HepG2 (cell line): Measurements from ENCODE around the gene ARAP1. TPM values are rescaled to one million over a fixed set of nuclear protein-coding genes. Genes with fewer than 3 reads are reported as not detected.

Experiments
- BORCS8-MEF2B ChIP-seq: sonication (generic); formaldehyde crosslinking; IDR thresholded peaks from 2 replicates; pipeline ENCODE4 v1.8.0; 2022; ENCODE audit warnings: mild to moderate bottlenecking, missing genetic modification reagents
- DPF2 ChIP-seq: sonication (generic); formaldehyde crosslinking; IDR thresholded peaks from 2 replicates; pipeline ENCODE4 v1.4.0; 2020; ENCODE audit warnings: mild to moderate bottlenecking, low read depth, missing genetic modification reagents, borderline replicate concordance
- DR1 ChIP-seq: sonication (generic); formaldehyde crosslinking; IDR thresholded peaks from 2 replicates; pipeline ENCODE4 v1.8.0; 2021; ENCODE audit warnings: mild to moderate bottlenecking, missing genetic modification reagents, inconsistent platforms
- FOSL2 ChIP-seq: sonication (generic); formaldehyde crosslinking; IDR thresholded peaks from 2 replicates; pipeline ENCODE4 v1.4.0; 2020; ENCODE audit warnings: missing genetic modification reagents
- FOXP1 ChIP-seq, 2 experiments: fragments of 450-650 bp in 1 of 2; IDR thresholded peaks; 2 replicates each; pipeline ENCODE4 v1.6.1; 2017 to 2018; ENCODE audit warnings: antibody characterized with exemption in 1 of 2
- GATA4 ChIP-seq: sonication (generic); IDR thresholded peaks from 2 replicates; pipeline ENCODE4 v1.6.1; 2016; ENCODE audit warnings: antibody characterized with exemption, low read depth, borderline replicate concordance
- GZF1 ChIP-seq: sonication (generic); formaldehyde crosslinking; IDR thresholded peaks from 2 replicates; pipeline ENCODE4 v1.5.1; 2020; ENCODE audit warnings: mild to moderate bottlenecking, missing genetic modification reagents
- HNF4A ChIP-seq: sonication (generic); formaldehyde crosslinking; IDR thresholded peaks from 2 replicates; pipeline ENCODE4 v1.4.0; 2020; ENCODE audit warnings: missing genetic modification reagents
- NCOR1 ChIP-seq: fragments of 200-600 bp; sonication (generic); IDR thresholded peaks from 2 replicates; pipeline ENCODE4 v1.7.0; 2017; ENCODE audit warnings: antibody characterized with exemption, low read length, borderline replicate concordance
- PAWR ChIP-seq: sonication (generic); formaldehyde crosslinking; IDR thresholded peaks from 2 replicates; pipeline ENCODE4 v1.4.0; 2020; ENCODE audit warnings: missing genetic modification reagents, mild to moderate bottlenecking, borderline replicate concordance
- RARA ChIP-seq: IDR thresholded peaks from 2 replicates; pipeline ENCODE4 v1.6.1; 2016; ENCODE audit warnings: missing genetic modification reagents, missing compliant biosample characterization
- SOX13 ChIP-seq, 3 experiments: fragments of 450-650 bp in 1 of 3; sonication (generic) in 1 of 3; formaldehyde crosslinking in 1 of 3; IDR thresholded peaks in 2 of 3; conservative IDR thresholded peaks in 1 of 3; 2 replicates each; pipeline versions ENCODE4 v1.5.0 to v1.6.1; 2016 to 2020; ENCODE audit warnings: antibody characterized with exemption in 1 of 3, mild to moderate bottlenecking in 1 of 3, missing compliant biosample characterization in 1 of 3, missing genetic modification reagents in 1 of 3, moderate library complexity in 1 of 3
- STAG1 ChIP-seq: sonication (generic); formaldehyde crosslinking; IDR thresholded peaks from 2 replicates; pipeline ENCODE4 v1.4.0; 2020; ENCODE audit warnings: missing genetic modification reagents
- SYNCRIP ChIP-seq: fragments of 200-400 bp; formaldehyde crosslinking; IDR thresholded peaks from 2 replicates; pipeline ENCODE4 v1.6.1; 2018; ENCODE audit warnings: mild to moderate bottlenecking, low read depth, low read length; ENCODE audit not compliant: insufficient read depth
- ZNF33B ChIP-seq: sonication (generic); formaldehyde crosslinking; IDR thresholded peaks from 2 replicates; pipeline ENCODE4 v1.5.1; 2020; ENCODE audit warnings: mild to moderate bottlenecking, missing genetic modification reagents
- ZSCAN31 ChIP-seq: sonication (generic); formaldehyde crosslinking; IDR thresholded peaks from 2 replicates; pipeline ENCODE4 v1.5.0; 2020; ENCODE audit warnings: low read depth, mild to moderate bottlenecking, missing genetic modification reagents
- polyA plus RNA-seq, 8 experiments: library from polyadenylated mRNA; depleted of rRNA in 3 of 8; stranded (reverse) in 7 of 8; unstranded in 1 of 8; fragments of >200 nt; fragmentation: Illumina TruSeq in 4 of 8; extraction: Trizol in 4 of 8; gene quantifications; 2 replicates each; pipeline versions ENCODE4 v1.2.1 to v1.2.3, GENCODE V29; 2011 to 2016; ENCODE audit warnings: low read depth in 4 of 8, missing spikeins in 1 of 8, mixed read lengths in 1 of 8; ENCODE audit not compliant: insufficient read depth in 1 of 8
- total RNA-seq, 5 experiments: library from RNA; depleted of rRNA; stranded (reverse); fragments of >200 nt; fragmentation: Illumina TruSeq; extraction: Trizol; gene quantifications; 2 replicates each; pipeline ENCODE4 v1.2.3, GENCODE V29; 2016; ENCODE audit warnings: low read depth in 1 of 5
- TF ChIP-seq, protein P1 (sequence below): IDR thresholded peaks from 2 replicates; pipeline ENCODE4 v1.6.1; 2018; ENCODE audit warnings: missing genetic modification reagents, mild to moderate bottlenecking, missing compliant biosample characterization
- TF ChIP-seq, protein P2 (sequence below): sonication (generic); formaldehyde crosslinking; IDR thresholded peaks from 2 replicates; pipeline ENCODE4 v1.8.1; 2023; ENCODE audit warnings: mild to moderate bottlenecking, missing genetic modification reagents
- TF ChIP-seq, protein P3 (sequence below): sonication (generic); formaldehyde crosslinking; IDR thresholded peaks from 2 replicates; pipeline ENCODE4 v1.4.0; 2020; ENCODE audit warnings: mild to moderate bottlenecking, missing genetic modification reagents

The ARAP1 gene
- total and polyA plus RNA-seq, 2 of the 13 experiments (the other 11 are each of a cell fraction or from before 2014, with no cell fraction given): 43.2 to 55.5 TPM

DNA sequence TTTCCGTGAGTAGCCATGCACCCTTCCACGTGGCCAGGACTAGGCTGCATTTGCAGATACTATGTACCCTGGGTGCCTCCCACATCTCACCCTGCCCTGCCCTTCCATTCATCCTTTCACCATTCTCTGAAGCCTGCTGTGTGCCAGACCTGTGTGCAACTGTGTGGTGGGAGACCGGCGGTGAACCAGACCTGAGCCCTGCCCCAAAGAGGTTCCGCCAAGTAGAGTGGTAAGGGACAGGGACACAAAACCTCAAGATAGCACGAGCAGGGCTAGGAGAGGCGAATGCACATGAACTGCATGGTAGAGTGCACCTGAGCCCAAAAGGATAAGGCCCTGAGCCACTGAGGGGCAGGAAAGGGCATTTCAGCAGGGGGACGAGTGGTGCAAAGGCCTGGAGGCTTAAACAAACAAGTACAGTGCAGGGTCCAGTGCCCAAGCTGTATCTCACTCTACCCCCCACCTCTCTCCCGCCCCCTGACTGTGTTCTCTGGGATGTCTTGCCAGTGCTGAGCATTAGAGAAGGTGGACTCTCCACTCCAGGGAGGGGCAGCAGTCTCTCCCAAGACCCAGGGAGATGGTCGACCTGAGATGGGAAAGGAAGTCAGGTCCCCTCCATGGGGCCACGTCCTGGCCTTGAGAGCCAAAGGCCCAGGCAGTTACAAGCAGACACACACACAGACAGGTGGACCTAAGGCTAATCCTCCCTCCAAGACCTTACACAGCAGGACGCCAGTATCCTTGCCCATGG is 14.1 kb upstream of the ARAP1 start (continued):
- TF ChIP-seq, protein P1, sequence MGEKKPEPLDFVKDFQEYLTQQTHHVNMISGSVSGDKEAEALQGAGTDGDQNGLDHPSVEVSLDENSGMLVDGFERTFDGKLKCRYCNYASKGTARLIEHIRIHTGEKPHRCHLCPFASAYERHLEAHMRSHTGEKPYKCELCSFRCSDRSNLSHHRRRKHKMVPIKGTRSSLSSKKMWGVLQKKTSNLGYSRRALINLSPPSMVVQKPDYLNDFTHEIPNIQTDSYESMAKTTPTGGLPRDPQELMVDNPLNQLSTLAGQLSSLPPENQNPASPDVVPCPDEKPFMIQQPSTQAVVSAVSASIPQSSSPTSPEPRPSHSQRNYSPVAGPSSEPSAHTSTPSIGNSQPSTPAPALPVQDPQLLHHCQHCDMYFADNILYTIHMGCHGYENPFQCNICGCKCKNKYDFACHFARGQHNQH (CRISPR knock-in tag): peak; percentile 86; the same call in 1 of the 2 replicates
- TF ChIP-seq STAG1 (CRISPR knock-in tag) (peak; percentile 49), FOSL2 (CRISPR knock-in tag) (peak; percentile 40; the same call in 1 of the 2 replicates), PAWR (CRISPR knock-in tag) (no peak), DR1 (CRISPR knock-in tag) (peak; percentile 51; the same call in 1 of the 2 replicates), NCOR1 (peak; percentile 73), RARA (peak; percentile 82), ZNF33B (CRISPR knock-in tag) (0 out of 2 replicates have a peak, but pooled peaks have one; percentile 45), ZSCAN31 (peak; percentile 68; the same call in 1 of the 2 replicates), SOX13 (IDR thresholded peaks at IDR 0.05) (no peak), SOX13 (CRISPR knock-in tag; conservative IDR thresholded peaks at IDR 0.05 in 1 of 2, IDR thresholded peaks at IDR 0.05 in 1 of 2) (peak in 1 of 2 experiments; percentile 56; a peak in 2 of 4 replicates), HNF4A (CRISPR knock-in tag) (peak; percentile 99), GZF1 (CRISPR knock-in tag) (peak; percentile 70; the same call in 1 of the 2 replicates), SYNCRIP (no peak), GATA4 (no peak), BORCS8-MEF2B (CRISPR knock-in tag) (peak; percentile 76), FOXP1 (IDR thresholded peaks at IDR 0.05) (no peak), FOXP1 (CRISPR knock-in tag; IDR thresholded peaks at IDR 0.05) (peak; percentile 44; the same call in 1 of the 2 replicates), DPF2 (CRISPR knock-in tag) (peak; percentile 91)
- TF ChIP-seq, protein P2, sequence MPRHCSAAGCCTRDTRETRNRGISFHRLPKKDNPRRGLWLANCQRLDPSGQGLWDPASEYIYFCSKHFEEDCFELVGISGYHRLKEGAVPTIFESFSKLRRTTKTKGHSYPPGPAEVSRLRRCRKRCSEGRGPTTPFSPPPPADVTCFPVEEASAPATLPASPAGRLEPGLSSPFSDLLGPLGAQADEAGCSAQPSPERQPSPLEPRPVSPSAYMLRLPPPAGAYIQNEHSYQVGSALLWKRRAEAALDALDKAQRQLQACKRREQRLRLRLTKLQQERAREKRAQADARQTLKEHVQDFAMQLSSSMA (CRISPR knock-in tag): peak; percentile 36; the same call in 1 of the 2 replicates
- TF ChIP-seq, protein P3, sequence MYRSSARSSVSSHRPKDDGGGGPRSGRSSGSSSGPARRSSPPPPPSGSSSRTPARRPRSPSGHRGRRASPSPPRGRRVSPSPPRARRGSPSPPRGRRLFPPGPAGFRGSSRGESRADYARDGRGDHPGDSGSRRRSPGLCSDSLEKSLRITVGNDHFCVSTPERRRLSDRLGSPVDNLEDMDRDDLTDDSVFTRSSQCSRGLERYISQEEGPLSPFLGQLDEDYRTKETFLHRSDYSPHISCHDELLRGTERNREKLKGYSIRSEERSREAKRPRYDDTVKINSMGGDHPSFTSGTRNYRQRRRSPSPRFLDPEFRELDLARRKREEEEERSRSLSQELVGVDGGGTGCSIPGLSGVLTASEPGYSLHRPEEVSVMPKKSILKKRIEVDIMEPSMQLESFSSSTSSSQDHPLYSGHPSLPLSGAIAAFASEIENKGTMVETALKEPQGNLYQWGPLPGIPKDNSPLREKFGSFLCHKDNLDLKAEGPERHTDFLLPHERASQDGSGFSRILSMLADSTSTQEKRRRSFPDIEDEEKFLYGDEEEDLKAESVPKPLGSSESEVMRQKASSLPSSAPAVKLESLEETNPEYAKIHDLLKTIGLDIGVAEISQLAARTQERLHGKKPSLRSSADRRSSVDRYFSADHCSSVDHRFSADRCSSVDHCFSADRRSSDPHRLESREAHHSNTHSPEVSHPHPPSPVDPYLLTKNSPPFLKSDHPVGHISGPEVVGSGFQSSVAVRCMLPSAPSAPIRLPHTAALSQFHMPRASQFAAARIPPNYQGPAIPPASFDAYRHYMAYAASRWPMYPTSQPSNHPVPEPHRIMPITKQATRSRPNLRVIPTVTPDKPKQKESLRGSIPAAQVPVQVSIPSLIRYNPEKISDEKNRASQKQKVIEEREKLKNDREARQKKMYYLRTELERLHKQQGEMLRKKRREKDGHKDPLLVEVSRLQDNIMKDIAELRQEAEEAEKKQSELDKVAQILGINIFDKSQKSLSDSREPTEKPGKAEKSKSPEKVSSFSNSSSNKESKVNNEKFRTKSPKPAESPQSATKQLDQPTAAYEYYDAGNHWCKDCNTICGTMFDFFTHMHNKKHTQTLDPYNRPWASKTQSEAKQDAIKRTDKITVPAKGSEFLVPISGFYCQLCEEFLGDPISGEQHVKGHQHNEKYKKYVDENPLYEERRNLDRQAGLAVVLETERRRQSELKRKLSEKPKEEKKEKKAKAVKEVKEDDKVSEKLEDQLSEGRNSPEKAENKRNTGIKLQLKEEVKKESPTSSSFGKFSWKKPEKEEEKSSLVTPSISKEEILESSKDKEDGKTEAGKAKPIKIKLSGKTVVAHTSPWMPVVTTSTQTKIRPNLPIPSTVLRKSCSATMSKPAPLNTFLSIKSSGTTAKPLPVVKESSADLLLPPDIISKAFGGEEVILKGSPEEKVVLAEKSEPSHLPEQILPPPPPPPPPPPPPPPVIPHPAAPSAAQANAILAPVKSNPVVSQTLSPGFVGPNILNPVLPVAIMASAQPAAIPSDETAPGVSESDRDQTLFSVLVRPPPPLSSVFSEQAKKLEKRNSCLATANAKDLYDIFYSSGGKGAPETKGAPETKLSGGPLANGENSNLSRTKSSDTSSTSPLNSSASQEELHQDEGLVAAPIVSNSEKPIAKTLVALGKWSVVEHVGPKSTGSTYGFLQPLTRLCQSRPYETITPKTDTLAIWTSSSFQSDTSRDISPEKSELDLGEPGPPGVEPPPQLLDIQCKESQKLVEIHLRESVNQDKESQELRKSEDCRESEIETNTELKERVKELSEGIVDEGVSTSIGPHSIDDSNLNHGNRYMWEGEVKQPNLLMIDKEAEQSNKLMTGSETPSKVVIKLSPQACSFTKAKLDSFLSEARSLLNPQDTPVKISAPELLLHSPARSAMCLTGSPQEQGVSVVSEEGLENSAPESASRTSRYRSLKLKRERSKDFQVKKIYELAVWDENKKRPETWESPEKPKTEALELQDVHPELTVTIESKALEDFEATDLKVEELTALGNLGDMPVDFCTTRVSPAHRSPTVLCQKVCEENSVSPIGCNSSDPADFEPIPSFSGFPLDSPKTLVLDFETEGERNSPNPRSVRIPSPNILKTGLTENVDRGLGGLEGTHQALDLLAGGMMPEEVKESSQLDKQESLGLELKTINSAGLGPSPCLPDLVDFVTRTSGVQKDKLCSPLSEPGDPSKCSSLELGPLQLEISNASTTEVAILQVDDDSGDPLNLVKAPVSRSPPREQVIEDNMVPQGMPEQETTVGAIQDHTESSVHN: no peak
